AG04449 (cell line): ENCODE data around the gene SRGAP1.

ENCODE experiments used
- CTCF ChIA-PET: fragments of 350-600 bp; formaldehyde crosslinking; extraction: SDS; loops from one replicate; lab custom pipeline; 2021; ENCODE audit warnings: antibody characterized with exemption; lab: Yijun Ruan, JAX
- POLR2A ChIA-PET: fragments of 400-600, 350-600 bp; formaldehyde crosslinking; extraction: SDS; loops from one replicate; lab custom pipeline; 2020; ENCODE audit warnings: antibody characterized with exemption, inconsistent platforms; lab: Yijun Ruan, JAX
- DNase-seq: peaks from one replicate; pipeline ENCODE4 v3.0.0-alpha.2; 2010; ENCODE audit warnings: low read depth, low spot score
- H3K4me3 ChIP-seq: 2 replicates; pipeline ENCODE4 v1.5.1; 2011; ENCODE audit warnings: low read depth, mild to moderate bottlenecking, control low read depth, low read length
- CTCF ChIP-seq: IDR thresholded peaks from one replicate; pipeline ENCODE4 v1.5.1; 2011; ENCODE audit warnings: mild to moderate bottlenecking, moderate library complexity, low read length, control low read depth, inconsistent platforms; ENCODE audit not compliant: insufficient read depth; ENCODE audit errors: missing control alignments

SRGAP1 gene

GRCh38 chr12:64093689-64094088 lies 249.2 kb downstream of the SRGAP1 start:
- POLR2A ChIA-PET = no interaction called here
- CTCF ChIA-PET = no interaction called here

GRCh38 chr12:64097366-64098105 lies 253.0 kb downstream of the SRGAP1 start:
- ChIA-PET POLR2A (interaction anchor here (0.5 kb wide), 1 partner anchor 182 kb away, joined by 3 read pairs; no protein-coding TSS in a partner anchor), CTCF (interaction anchor here (0.8 to 4.3 kb wide), 7 partner anchors 9 to 253 kb away, joined by 3 to 23 read pairs (median 3); partner anchors contain the start of gene SRGAP1)
- DNase-seq = no peak
- no peak for TF ChIP-seq CTCF
- H3K4me3 ChIP-seq = no peak overlapping the region

More at GRCh38 chr12:64093689-64094088, 249.2 kb downstream of the SRGAP1 start:
- TF ChIP-seq CTCF = no peak
- no peak for DNase-seq
- no peak overlapping the region for H3K4me3 ChIP-seq

GRCh38 chr12:64098709-64099354 lies 254.3 kb downstream of the SRGAP1 start:
- TF ChIP-seq CTCF = no peak
- no peak for DNase-seq
- POLR2A ChIA-PET = interaction anchor here (0.6 to 1.4 kb wide), 4 partner anchors 11 to 151 kb away, joined by 3 to 4 read pairs (median 4); partner anchors contain the start of gene KICS2
- CTCF ChIA-PET = interaction anchor here (0.9 to 4.3 kb wide), 5 partner anchors 11 to 262 kb away, joined by 3 to 23 read pairs (median 4); partner anchors contain the start of gene SRGAP1
- H3K4me3 ChIP-seq = no peak overlapping the region

GRCh38 chr12:64099397-64099796 lies 254.9 kb downstream of the SRGAP1 start:
- no peak overlapping the region for H3K4me3 ChIP-seq
- no peak for TF ChIP-seq CTCF
- ChIA-PET CTCF (interaction anchor here (0.9 to 4.3 kb wide), 4 partner anchors 11 to 263 kb away, joined by 3 to 23 read pairs (median 4); partner anchors contain the start of gene SRGAP1), POLR2A (interaction anchor here (0.6 to 1.4 kb wide), 4 partner anchors 11 to 152 kb away, joined by 3 to 4 read pairs (median 4); partner anchors contain the start of gene KICS2)
- DNase-seq = peak; percentile 36

GRCh38 chr12:64102339-64102738 lies 257.8 kb downstream of the SRGAP1 start:
- POLR2A ChIA-PET = no interaction called here
- DNase-seq = no peak
- CTCF ChIA-PET = interaction anchor here (1.2 kb wide), 1 partner anchor 259 kb away, joined by 5 read pairs; no protein-coding TSS in a partner anchor
- TF ChIP-seq CTCF = no peak
- no peak overlapping the region for H3K4me3 ChIP-seq
